Measurements from ENCODE around the gene MOB3A. TPM values are rescaled to one million over a fixed set of nuclear protein-coding genes. Genes with fewer than 3 reads are reported as not detected.

MOB3A gene
- total and polyA plus RNA-seq, 12 donors: 5.5 to 54.0 (median 37.1) TPM

DNA sequence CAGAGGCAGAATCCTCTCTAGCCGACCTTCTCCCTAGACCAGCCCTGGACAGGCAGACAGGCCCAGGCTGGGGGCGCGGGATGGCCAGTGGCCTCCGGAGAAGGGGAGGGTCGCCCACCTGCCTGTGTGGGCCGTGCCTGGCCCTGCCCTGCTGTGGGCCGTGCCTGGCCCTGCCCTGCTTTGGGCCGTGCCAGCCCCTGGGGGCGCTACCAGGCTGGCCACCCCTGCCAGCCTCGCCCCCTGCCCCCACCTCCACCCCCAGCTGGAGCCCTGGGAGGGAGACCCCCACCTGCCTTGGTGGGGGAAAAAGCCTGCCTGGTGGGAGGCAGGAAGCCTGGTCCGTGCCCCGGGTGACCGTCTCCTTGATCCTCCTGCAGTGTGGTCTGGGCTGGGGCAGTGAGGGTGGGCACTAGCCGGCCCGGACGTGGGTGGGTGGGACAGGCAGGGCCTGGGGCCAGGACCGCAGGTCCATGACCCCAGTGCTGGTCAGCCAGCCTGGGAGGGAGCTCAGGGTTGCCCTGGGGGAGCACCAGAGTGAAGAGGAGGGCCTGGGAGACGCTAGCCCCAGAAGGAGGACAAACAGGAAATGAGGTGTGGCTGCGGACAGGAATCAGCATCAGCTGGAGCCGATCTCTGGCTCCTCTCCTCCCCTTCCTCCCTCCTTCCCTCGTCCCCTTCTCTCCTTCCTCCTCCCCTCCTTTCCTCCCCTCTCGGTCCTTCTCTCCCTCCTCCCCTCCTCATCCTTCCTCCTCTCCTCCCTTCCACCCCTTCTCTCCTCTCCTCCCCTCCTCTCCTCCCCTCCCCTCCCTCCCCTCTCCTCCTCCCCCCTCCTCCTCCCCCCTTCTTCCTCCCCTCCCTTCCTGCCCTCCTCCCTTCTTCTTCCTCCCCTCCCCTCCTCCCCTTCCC lies 39.9 kb downstream of the MOB3A start:
- intact Hi-C loops (cut with DNase I): no loop called here
- Histone ChIP-seq H3K36me3 (replicated peaks in 1 of 2) (no peaks in the 10 kb centered on the region), H3K4me1 (replicated peaks in 1 of 2) (peaks cover 40 to 49% of the 10 kb centered on the region in 2 donors), H3K27me3 (no peaks in the 10 kb centered on the region), H3K27ac (peak overlapping the region; percentile 16 to 94 (median 91)), H3K9me3 (replicated peaks in 1 of 3) (no peaks in the 10 kb centered on the region), H3K4me3 (peak overlapping the region in 1 of 4 donors; percentile 8)
- DNase-seq: peak in 3 of 7 donors; percentile 48 to 78 (median 56)
- peak in 1 of 2 donors; percentile 24 for TF ChIP-seq POLR2A (IDR thresholded peaks at IDR 0.05)
- TF ChIP-seq, protein P1, sequence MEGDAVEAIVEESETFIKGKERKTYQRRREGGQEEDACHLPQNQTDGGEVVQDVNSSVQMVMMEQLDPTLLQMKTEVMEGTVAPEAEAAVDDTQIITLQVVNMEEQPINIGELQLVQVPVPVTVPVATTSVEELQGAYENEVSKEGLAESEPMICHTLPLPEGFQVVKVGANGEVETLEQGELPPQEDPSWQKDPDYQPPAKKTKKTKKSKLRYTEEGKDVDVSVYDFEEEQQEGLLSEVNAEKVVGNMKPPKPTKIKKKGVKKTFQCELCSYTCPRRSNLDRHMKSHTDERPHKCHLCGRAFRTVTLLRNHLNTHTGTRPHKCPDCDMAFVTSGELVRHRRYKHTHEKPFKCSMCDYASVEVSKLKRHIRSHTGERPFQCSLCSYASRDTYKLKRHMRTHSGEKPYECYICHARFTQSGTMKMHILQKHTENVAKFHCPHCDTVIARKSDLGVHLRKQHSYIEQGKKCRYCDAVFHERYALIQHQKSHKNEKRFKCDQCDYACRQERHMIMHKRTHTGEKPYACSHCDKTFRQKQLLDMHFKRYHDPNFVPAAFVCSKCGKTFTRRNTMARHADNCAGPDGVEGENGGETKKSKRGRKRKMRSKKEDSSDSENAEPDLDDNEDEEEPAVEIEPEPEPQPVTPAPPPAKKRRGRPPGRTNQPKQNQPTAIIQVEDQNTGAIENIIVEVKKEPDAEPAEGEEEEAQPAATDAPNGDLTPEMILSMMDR (IDR thresholded peaks at IDR 0.05): no peak
- WGBS, 4 donors: 19 to 46% (median 35%) methylated on average over 7 to 22 of the region's 22 CpGs

DNA sequence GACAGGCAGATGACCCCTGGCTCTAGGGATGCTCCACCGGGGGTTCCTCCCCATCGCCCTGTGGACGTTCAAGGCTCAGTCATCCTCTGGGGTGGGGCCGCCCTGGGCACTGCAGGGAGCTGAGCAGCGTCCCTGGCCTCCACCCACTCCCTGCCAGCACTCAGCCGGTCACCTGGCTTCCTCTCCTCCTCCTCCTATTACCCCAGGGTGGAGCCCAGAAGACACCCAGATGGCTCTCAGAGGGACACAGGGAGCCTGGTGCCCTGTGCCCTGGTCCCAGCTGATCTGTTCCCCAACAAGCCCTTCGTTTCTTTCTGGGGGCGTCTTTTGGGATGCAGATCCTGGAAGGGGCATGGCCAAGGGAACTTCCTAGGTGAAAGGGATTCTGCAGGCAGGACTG lies 41.4 kb downstream of the MOB3A start:
- no peak for DNase-seq
- TF ChIP-seq, protein P1 (IDR thresholded peaks at IDR 0.05): no peak
- TF ChIP-seq POLR2A (IDR thresholded peaks at IDR 0.05): no peak
- 60 to 81% (median 69%) methylated on average over 5 to 8 of the region's 8 CpGs for WGBS, 4 donors
- intact Hi-C loops (cut with DNase I): no loop called here
- Histone ChIP-seq H3K27ac (peak overlapping the region in 2 of 5 donors; percentile 60 to 92), H3K36me3 (replicated peaks in 1 of 2) (no peaks in the 10 kb centered on the region), H3K4me3 (no peak overlapping the region), H3K27me3 (no peaks in the 10 kb centered on the region), H3K9me3 (replicated peaks in 1 of 3) (no peaks in the 10 kb centered on the region), H3K4me1 (replicated peaks in 1 of 2) (peaks cover 27 to 36% of the 10 kb centered on the region in 2 donors)

- WGBS, 4 donors: 79 to 83% (median 81%) methylated on average over 17 to 24 of the region's 24 CpGs
- no peak for TF ChIP-seq POLR2A (IDR thresholded peaks at IDR 0.05)
- TF ChIP-seq, protein P1 (IDR thresholded peaks at IDR 0.05): no peak
- no peak overlapping the region for H3K4me3 ChIP-seq
- H3K9me3 ChIP-seq (replicated peaks in 1 of 3): no peaks in the 10 kb centered on the region
- intact Hi-C loops (cut with DNase I): no loop called here
- peaks cover 0 to 5% of the 10 kb centered on the region in 2 donors for H3K36me3 ChIP-seq (replicated peaks in 1 of 2)
- H3K27me3 ChIP-seq: no peaks in the 10 kb centered on the region
- H3K4me1 ChIP-seq (replicated peaks in 1 of 2): peaks cover 29 to 35% of the 10 kb centered on the region in 2 donors
- H3K27ac ChIP-seq: peak overlapping the region in 2 of 5 donors; percentile 60 to 92
- peak in 5 of 7 donors; percentile 69 to 89 (median 75) for DNase-seq
These were observed 42.3 kb downstream of the MOB3A start for GRCh38 chr19:2053601-2054389.

All from adrenal gland (tissue), 12 donors.